ENCODE results near the gene SDCCAG8. TPM values are rescaled to one million over a fixed set of nuclear protein-coding genes. Genes with fewer than 3 reads are reported as not detected.

Gene SDCCAG8
- total and polyA plus RNA-seq, 2 of the 8 experiments (the other 6 are each of a cell fraction or from before 2014, with no cell fraction given), result 15.6 to 21.0 TPM

DNA sequence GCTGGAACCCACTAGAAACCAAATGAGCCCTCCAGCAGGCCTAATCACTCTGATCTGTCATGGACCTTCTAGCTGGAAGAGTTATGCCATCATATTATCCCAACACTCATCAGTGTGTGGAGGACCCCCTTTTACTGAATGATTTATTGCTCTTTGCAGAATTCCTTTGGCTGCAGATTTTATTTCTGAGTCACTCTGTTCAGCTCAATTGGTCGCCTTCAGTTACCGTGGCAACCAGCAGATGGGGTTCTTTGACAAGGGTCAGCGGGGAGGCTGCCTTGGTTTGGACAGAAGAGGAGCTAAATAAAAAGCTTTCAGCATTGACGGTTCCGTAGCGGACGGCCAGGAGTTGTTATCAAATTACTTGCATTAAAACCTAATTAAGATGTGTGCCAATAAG lies 220.1 kb downstream of the SDCCAG8 start (continued):
- TF ChIP-seq SIN3A (conservative IDR thresholded peaks at IDR 0.05 in 1 of 2, IDR thresholded peaks at IDR 0.05 in 1 of 2; ENCODE audit: low read depth in 1 of 2, low read length in 2 of 2), result 0 out of 4 replicates have a peak, but pooled peaks of 1 of the 2 experiments have one; percentile 24
- TF ChIP-seq, protein P1, sequence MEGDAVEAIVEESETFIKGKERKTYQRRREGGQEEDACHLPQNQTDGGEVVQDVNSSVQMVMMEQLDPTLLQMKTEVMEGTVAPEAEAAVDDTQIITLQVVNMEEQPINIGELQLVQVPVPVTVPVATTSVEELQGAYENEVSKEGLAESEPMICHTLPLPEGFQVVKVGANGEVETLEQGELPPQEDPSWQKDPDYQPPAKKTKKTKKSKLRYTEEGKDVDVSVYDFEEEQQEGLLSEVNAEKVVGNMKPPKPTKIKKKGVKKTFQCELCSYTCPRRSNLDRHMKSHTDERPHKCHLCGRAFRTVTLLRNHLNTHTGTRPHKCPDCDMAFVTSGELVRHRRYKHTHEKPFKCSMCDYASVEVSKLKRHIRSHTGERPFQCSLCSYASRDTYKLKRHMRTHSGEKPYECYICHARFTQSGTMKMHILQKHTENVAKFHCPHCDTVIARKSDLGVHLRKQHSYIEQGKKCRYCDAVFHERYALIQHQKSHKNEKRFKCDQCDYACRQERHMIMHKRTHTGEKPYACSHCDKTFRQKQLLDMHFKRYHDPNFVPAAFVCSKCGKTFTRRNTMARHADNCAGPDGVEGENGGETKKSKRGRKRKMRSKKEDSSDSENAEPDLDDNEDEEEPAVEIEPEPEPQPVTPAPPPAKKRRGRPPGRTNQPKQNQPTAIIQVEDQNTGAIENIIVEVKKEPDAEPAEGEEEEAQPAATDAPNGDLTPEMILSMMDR (IDR thresholded peaks at IDR 0.05; ENCODE audit: control extremely low read depth in 1 of 3, insufficient read depth in 1 of 3, low read depth in 1 of 3, low read length in 3 of 3), result peak; percentile 55 to 75 (median 66)
- TF ChIP-seq, protein P2, sequence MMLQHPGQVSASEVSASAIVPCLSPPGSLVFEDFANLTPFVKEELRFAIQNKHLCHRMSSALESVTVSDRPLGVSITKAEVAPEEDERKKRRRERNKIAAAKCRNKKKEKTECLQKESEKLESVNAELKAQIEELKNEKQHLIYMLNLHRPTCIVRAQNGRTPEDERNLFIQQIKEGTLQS (IDR thresholded peaks at IDR 0.05; ENCODE audit: insufficient read depth, low read depth, low read length), result 0 out of 2 replicates have a peak, but pooled peaks have one; percentile 24

All from H1 (cell line).